Left ventricle myocardium superior (tissue), 1 donor: Measurements from ENCODE around the gene VN1R4. TPM values are rescaled to one million over a fixed set of nuclear protein-coding genes. Genes with fewer than 3 reads are reported as not detected.

Experiments used
- total RNA-seq: library from RNA; stranded (reverse); fragmentation: NEBNext Ultra II Directional; extraction: Animal tissue kit (Norgen Biotek cat#: 25700); gene quantifications from one replicate; pipeline ENCODE4 v1.2.1, GENCODE V29; 2021
- donor health status: DM: no; HTN: yes; CAD: no; lungs with severe emphysema.

VN1R4 gene
- total RNA-seq, 1 donor from 2014 or later: not detected

Other genes starting within 250 kb of the VN1R4 start
- not detected for gene ERVV-2, start 223.0 kb downstream of the VN1R4 start, total RNA-seq
- gene ZNF160, start 164.3 kb downstream of the VN1R4 start, total RNA-seq: 19.2 TPM
- gene ZNF415, start 134.8 kb downstream of the VN1R4 start, total RNA-seq: 23.9 TPM
- 6.6 TPM for gene ZNF347, start 108.7 kb downstream of the VN1R4 start, total RNA-seq
- 0.64 TPM for gene ZNF665, start 74.4 kb downstream of the VN1R4 start, total RNA-seq
- 22.9 TPM for gene ZNF677, start 12.8 kb downstream of the VN1R4 start, total RNA-seq
- gene VN1R2, start 9.4 kb downstream of the VN1R4 start, total RNA-seq: not detected
- 3.5 TPM for gene ZNF845, start 66.0 kb upstream of the VN1R4 start, total RNA-seq
- 2.5 TPM for gene ZNF525, start 98.0 kb upstream of the VN1R4 start, total RNA-seq
- gene ZNF765, start 127.4 kb upstream of the VN1R4 start, total RNA-seq: 4.7 TPM
- gene ZNF761, start 164.3 kb upstream of the VN1R4 start, total RNA-seq: 4.1 TPM
- 1.3 TPM for gene ZNF813, start 200.0 kb upstream of the VN1R4 start, total RNA-seq